GM12891 (cell line): ENCODE data around the gene ZSWIM5.
A peak's percentile ranks its signal among the peaks of the same experiment; 100 is the strongest.
"Not testable (repeated sequence)": the region's sequence is repeated elsewhere in the genome, so short reads cannot be mapped to it uniquely, and the experiment has no call there.

ENCODE experiments used
- DNase-seq: peaks from one replicate; pipeline ENCODE4 v3.0.0; 2011; ENCODE audit warnings: low spot score; ENCODE audit not compliant: insufficient read length
- FAIRE-seq: peaks from 2 replicates; lab custom pipeline; 2011; peaks lifted over from hg19 to GRCh38; lab: Jason Lieb, UNC
- PAX5 ChIP-seq: IDR thresholded peaks from 2 replicates; pipeline ENCODE4 v1.6.1; 2011; ENCODE audit warnings: low read length, moderate library complexity, mild to moderate bottlenecking; ENCODE audit not compliant: insufficient read depth, severe bottlenecking
- POLR2A ChIP-seq: IDR thresholded peaks from 2 replicates; pipeline ENCODE4 v1.6.1; 2011; ENCODE audit warnings: low read depth, low read length, control low read depth
- POLR2AphosphoS5 ChIP-seq: IDR thresholded peaks from 2 replicates; pipeline ENCODE4 v1.6.1; 2011; ENCODE audit warnings: low read depth, low read length, control low read depth
- POU2F2 ChIP-seq: IDR thresholded peaks from 2 replicates; pipeline ENCODE4 v1.6.1; 2011; ENCODE audit warnings: low read depth, mild to moderate bottlenecking, control low read depth, low read length, moderate library complexity
- SPI1 ChIP-seq: IDR thresholded peaks from 2 replicates; pipeline ENCODE4 v1.6.1; 2011; ENCODE audit warnings: low read depth, low read length, control low read depth
- TAF1 ChIP-seq: IDR thresholded peaks from 2 replicates; pipeline ENCODE4 v1.6.1; 2011; ENCODE audit warnings: low read depth, low read length, control low read depth

ZSWIM5 gene

DNA sequence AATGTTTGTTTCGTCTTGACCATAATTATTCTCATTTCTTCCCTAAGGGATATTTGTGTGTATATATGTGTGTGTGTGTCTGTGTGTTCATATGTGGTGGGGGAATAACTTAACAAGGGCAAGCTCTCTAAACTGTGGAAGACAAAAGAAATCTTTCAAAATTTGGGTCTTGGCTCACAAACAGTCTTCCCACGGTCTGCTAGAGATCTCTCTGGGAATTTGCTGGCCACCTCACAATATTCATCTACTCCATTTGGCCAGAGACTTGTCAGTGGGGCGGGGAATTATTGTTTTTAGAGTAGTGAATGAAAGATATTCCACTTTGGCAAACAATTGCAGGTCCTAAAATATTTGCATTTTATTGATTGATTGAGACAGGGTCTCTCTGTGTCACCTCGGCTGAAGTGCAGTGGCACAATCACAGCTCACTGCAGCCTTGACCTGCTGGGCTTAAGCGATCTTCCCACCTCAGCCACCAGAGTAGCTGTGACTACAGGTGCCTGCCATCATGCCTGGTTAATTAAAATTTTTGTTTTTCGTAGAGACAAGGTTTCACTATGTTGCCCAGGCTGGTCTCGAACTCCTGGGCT lies 212.0 kb downstream of the ZSWIM5 start:
- TF ChIP-seq TAF1 (no peak), POLR2A (no peak), PAX5 (no peak), SPI1 (no peak), POLR2AphosphoS5 (no peak), POU2F2 (no peak)
- no peak for DNase-seq
- FAIRE-seq, result no peak

DNA sequence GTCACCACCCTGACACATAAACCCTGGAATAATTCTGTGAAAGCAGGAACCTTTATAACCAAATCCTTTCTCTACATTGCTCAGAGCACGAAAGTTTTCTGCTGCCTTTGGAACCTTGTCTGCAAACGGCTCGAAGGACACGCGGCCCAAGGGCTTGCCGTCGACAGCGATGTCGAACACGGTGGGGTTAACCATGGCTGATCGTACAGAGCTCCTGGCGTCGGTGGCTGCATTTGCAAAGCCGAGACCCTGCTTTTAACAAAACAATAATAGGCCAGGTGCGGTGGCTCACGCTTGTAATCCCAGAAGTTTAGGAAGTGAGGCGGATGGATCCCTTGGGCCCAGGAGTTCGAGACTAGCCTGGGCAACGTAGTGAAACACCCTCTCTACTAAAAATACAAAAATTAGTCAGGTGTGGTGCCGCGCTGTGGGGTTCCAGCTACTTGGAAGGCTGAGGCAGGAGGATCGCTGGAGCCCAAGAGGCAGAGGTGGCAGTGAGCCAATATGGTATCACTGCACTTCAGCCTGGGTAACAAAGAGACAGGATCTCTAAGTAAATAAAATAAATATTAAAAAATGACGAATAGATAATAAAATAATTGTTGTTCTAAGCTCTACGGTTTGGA lies 217.8 kb downstream of the ZSWIM5 start:
- DNase-seq (no peak), FAIRE-seq (no peak)
- TF ChIP-seq SPI1 (no peak), POLR2AphosphoS5 (no peak), PAX5 (no peak), POLR2A (no peak), POU2F2 (no peak), TAF1 (no peak)

DNA sequence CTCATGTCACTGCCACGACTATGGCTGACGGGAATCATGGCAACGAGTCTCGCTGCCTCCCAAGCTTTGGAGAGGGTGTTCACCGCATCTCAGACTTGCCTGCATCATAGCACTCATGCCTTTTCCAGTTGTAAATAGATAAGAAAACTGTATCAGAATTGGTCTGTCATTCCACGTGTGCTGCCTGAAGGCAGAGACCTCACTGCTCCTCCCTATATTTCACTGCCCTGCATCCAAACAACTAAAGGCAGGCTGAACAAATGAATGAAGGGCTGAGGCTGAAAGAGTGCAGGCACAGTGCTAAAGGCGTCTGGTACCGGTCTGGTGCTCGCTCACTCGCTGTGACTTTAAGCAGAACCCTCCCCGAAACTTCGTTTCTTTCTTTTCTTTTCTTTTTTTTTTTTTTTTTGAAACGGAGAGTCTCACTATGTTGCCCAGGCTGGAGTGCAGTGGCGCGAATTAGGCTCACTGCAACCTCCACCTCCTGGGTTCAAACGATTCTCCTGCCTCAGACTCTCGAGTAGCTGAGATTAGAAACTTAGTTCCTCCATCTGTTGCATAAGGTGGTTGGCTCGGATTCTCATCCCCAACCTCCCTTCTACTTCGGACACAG lies 220.6 kb downstream of the ZSWIM5 start:
- TF ChIP-seq TAF1, result no peak
- no peak for TF ChIP-seq POLR2A
- no peak for TF ChIP-seq SPI1
- TF ChIP-seq PAX5, result no peak
- TF ChIP-seq POU2F2, result no peak
- no peak for TF ChIP-seq POLR2AphosphoS5
- no peak for DNase-seq
- FAIRE-seq, result peak; percentile 45

DNA sequence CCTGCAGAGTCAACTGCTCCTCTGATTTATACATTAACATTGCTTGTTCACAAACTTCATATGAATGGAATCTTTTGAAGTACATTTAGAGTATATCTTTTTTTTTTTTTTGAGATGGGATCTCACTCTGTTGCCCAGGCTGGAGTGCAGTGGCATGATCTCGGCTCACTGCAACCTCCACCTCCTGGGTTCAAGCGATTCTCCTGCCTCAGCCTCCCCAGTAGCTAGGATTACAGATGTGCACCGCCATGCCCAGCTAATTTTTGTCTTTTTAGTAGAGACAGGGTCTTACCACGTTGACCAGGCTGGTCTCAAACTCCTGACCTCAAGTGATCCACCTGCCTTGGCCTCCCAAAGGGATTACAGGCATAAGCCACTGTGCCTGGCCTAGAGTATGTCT lies 229.0 kb downstream of the ZSWIM5 start:
- not testable (repeated sequence) for FAIRE-seq, DNase-seq

DNA sequence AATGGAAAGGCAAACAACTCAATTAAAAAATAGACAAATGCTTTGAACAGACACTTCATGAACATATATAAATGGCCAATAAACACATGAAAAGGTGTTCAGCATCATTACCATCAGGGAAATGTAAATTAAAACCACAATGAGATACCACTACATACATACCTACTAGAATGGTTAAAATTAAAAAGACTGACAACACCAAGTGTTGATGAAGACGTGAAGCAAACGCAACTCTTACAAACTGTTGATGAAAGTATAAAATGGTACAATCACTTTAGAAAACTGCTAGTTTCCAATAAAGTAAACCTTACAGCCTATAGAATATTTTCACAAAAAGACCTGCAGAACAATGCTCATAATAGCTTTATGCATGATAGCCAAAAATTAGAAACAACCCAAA lies 230.2 kb downstream of the ZSWIM5 start:
- TF ChIP-seq PAX5 (no peak), POU2F2 (no peak), SPI1 (no peak), POLR2AphosphoS5 (no peak), POLR2A (no peak), TAF1 (no peak)
- no peak for DNase-seq
- no peak for FAIRE-seq

DNA sequence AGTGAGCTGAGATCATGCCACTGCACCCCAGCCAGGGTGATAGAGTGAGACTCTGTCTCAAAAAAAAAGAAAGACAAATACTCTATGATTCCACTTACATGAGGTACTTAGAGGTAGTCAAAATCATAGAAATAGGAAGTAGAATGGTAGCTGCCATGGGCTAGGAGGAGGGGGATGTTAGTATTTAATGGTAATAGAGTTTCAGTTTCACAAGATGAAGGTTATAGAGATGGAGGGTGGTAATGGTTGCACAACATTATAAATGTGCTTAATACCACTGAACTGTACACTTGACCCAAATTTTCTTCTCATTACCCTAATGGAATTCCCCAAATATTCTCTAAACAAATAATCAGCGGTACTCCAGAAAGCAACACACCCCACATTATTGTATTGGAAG lies 232.8 kb downstream of the ZSWIM5 start:
- no peak for TF ChIP-seq SPI1
- no peak for TF ChIP-seq TAF1
- no peak for TF ChIP-seq POLR2AphosphoS5
- no peak for TF ChIP-seq POU2F2
- no peak for TF ChIP-seq PAX5
- no peak for TF ChIP-seq POLR2A
- FAIRE-seq, result peak; percentile 76
- DNase-seq, result no peak

DNA sequence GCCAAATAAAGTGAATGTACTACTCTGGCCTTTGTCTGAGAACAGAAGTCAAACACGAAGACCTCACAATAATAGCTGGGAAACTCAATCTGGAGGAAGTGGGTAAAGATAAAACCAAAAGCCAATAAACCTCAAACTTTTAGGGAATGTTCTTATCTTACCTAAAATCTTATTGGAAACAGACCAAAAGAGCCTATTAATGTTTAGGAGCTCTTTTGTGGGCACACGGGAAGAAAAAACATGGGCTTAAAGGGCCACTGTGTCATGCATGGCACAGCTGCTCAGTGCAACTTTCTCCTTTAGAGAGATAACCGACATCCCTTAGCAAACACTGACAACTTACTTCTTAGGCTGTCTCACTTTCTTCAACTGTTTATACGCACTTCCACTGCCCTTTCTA lies 236.1 kb downstream of the ZSWIM5 start:
- TF ChIP-seq POLR2A (no peak), POLR2AphosphoS5 (no peak), PAX5 (no peak), SPI1 (no peak), TAF1 (no peak), POU2F2 (no peak)
- DNase-seq (no peak), FAIRE-seq (no peak)
